Cardiac fibroblast (primary cell): ENCODE data around the gene LSMEM2.
"Not testable (repeated sequence)": the region's sequence is repeated elsewhere in the genome, so short reads cannot be mapped to it uniquely, and the experiment has no call there.

Experiments
- DNase-seq, 2 donors: peaks; one replicate each; pipeline versions ENCODE4 v3.0.0 to v3.0.0-alpha.2; 2010; ENCODE audit warnings: low read depth in 2 of 2
- H3K4me3 ChIP-seq, 2 donors: replicated peaks in 1 of 2; 1 replicate in 1 of 2; 2 replicates in 1 of 2; pipeline ENCODE4 v1.5.1; 2011; ENCODE audit warnings: low read depth in 2 of 2, low read length in 2 of 2, mild to moderate bottlenecking in 2 of 2, moderate library complexity in 1 of 2
- CTCF ChIP-seq: IDR thresholded peaks from one replicate; pipeline ENCODE4 v1.5.1; 2011; ENCODE audit warnings: low read depth, mild to moderate bottlenecking, low read length, inconsistent platforms

The LSMEM2 gene

DNA sequence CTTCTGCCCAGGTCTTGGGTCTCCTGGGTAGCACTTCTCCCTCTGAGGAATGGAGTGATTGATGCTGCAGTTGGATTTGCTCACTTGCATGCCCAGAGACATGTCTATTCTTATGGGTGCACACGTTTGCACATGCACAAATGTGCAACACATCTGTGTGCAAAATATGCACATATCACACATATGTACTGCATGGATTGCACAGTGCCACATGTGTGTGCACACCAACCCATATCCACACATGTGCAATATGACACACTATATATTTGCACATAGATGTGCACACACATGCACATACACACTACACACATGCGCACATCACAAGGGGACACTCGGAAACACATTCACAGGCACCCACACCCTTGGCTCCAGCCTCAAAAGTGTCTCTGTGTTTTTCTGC lies 10.6 kb upstream of the LSMEM2 start:
- no peak for TF ChIP-seq CTCF
- no peak for DNase-seq
- H3K4me3 ChIP-seq, result no peak overlapping the region

- TF ChIP-seq CTCF, result no peak
- peak in 1 of 2 donors; percentile 50 for DNase-seq
- H3K4me3 ChIP-seq, result no peak within 1 kb of the TSS
Observed at GRCh38 chr3:50268703-50269451, 10.0 kb upstream of the LSMEM2 start, which contains the start of gene SEMA3B. Gene SEMA3B (plus strand): TSS chr3:50269147. CDS start chr3:50269241, 94 bp downstream.

GRCh38 chr3:50269460-50269859 lies 9.4 kb upstream of the LSMEM2 start:
- no peak for TF ChIP-seq CTCF
- no peak overlapping the region for H3K4me3 ChIP-seq
- no peak for DNase-seq

GRCh38 chr3:50269977-50270413 lies 8.9 kb upstream of the LSMEM2 start:
- TF ChIP-seq CTCF, result no peak
- peak in 1 of 2 donors; percentile 49 for DNase-seq
- no peak overlapping the region for H3K4me3 ChIP-seq

DNA sequence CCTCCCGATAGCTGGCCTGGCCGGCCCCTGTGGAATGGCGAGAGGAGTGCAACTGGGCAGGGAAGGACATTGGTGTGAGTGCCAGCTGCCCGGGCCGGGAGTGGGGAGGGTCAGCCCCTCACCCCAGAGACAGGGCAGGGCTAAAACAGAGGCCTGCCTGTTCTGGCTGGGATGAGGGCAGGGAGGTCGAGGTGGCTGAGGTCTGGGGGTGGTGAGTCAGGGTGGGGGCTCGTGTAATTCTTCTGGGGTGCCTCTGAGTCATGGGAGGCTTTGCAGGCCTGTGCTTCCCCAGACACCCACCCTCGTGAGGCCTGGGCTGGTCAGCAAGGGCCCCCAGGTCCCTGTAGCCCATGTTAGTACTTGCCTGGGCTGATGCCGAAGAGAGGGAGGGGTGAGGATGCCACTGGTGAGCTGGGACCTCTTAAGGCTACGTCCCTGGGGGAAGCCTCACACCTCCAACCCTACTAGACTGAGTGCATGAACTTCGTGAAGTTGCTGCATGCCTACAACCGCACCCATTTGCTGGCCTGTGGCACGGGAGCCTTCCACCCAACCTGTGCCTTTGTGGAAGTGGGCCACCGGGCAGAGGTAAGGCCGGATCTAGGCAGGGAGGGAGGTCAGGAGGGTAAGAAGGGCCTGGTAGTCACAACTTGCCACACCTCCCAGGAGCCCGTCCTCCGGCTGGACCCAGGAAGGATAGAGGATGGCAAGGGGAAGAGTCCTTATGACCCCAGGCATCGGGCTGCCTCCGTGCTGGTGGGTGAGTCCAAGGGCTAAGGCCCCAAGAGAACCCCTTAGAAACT lies 8.3 kb upstream of the LSMEM2 start:
- TF ChIP-seq CTCF, result no peak
- no peak for DNase-seq
- no peak overlapping the region for H3K4me3 ChIP-seq

DNA sequence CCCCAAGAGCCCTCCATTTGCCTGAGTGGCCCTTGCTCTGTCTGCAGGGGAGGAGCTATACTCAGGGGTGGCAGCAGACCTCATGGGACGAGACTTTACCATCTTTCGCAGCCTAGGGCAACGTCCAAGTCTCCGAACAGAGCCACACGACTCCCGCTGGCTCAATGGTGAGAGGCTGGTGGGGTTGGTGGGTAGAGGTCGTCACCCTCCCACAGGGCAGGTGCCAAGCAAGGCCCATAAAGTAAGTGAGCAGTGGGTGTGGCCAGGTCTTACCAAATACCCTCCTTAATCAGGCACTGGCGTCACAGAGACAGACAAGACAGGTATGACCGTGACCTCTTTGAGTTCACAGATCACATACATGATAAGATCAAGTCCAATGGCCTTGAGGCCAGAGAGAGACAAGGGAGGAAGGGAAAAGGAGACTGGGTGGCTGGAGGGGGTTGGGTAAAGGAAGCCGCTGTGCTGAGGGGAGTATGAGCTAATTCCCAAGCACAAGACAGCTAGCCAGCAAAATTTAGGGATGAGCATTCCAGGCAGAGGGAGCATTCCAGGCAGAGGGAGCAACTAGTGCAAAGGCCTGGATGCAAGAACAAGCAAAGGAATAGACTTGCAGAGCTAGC lies 7.5 kb upstream of the LSMEM2 start:
- no peak overlapping the region for H3K4me3 ChIP-seq

GRCh38 chr3:50272538-50272910 lies 6.4 kb upstream of the LSMEM2 start:
- not testable (repeated sequence) for DNase-seq, H3K4me3 ChIP-seq

More for the DNA sequence above, 7.5 kb upstream of the LSMEM2 start:
- no peak for DNase-seq
- no peak for TF ChIP-seq CTCF
